HG02970 (cell line): ENCODE data around the gene DCAF11.

Source experiments
- ATAC-seq: cut with Tn5 transposase; IDR thresholded peaks from one replicate; pipeline ENCODE4 v1.9.1; 2021; ENCODE audit warnings: mild to moderate bottlenecking, moderate library complexity, moderate number of reproducible peaks; ENCODE audit not compliant: unreplicated experiment, low FRiP score

Gene DCAF11

DNA sequence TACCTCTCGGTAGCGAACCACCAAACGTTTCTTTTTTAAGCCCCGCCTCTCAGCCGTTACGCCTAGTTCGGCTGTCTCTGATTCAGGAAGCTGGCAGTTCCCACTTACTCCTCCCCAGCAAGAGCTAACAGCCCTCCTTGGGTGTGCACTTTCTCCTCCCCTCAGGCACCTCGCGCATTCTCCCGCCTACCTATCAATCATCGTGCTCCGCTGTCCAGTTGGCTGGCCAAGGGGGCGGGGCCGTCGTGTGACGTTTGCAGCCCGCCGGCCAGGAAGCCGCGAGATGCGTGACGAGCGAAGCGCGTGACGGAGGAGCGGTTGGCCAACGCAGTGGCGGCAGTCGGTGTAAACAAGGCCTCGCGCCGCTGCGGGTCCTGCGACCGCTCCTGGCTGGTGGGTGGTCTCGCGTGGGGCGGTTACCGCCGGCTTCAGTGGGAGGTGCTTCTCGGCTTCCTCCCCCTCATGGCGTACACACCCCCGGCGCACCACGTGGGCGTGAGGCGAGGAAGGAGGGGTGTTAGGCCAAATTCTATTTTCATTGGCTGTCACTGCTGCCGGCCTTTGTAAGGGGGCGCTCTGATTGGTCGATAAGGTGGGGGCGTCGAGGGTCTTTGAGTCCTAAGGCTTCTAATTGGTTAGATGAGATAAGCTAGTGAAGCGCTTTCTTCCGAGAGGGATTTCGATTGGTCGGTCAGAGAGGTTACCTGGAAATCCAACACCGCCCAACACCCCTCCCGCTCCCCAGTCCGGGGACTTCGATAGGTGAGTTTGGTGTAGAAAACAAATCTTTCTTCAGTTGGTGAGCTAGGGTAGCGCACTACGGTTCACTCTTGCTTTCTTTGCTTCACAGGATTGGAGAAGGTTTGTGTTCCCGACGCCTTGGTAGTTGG lies at the start of gene DCAF11, which contains the start of gene NRL:
DCAF11 (plus strand) TSS at position 246 of the 890 bp plus-strand sequence. CDS start 818 bp downstream, outside the sequence.
NRL (minus strand) TSS at position 418 of the 890 bp plus-strand sequence. CDS start 32,101 bp downstream, outside the sequence.
- peak; percentile 82 for ATAC-seq

DNA sequence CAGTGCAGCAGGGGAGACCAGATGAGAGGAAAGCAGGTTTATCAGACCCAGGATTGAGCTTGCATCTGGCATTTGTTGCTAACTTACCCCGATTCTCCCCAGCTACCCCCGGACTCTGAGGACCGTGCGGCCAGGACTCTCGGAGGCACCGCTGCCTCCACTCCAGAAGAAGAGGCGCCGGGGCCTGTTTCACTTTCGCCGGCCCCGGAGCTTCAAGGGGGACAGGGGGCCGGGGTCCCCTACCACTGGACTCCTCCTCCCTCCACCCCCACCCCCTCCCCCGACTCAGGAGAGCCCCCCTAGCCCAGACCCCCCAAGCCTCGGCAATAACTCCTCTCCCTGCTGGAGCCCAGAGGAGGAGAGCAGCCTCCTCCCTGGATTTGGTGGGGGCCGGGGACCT lies 49.7 kb upstream of the DCAF11 start:
- no peak for ATAC-seq

DNA sequence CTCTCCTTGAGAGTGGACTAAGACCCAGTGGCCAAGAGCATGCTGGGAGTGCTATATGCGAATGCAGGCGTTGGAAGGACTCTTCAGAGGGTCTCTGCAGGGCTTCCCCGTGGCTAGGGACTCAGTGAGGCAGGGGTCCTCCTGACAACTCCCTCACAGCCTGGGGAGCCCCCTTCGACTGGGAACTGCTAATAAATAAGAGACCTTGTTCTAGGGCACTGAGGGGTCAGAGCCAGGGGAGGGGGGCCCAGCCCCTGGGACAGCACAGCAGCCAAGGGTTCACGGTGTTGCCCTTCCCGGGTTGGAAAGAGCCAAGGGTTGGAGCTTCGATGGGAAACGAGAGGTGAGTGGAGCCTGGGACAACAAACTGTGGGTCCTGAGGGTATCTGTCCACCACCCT lies 49.2 kb upstream of the DCAF11 start:
- ATAC-seq, result no peak

DNA sequence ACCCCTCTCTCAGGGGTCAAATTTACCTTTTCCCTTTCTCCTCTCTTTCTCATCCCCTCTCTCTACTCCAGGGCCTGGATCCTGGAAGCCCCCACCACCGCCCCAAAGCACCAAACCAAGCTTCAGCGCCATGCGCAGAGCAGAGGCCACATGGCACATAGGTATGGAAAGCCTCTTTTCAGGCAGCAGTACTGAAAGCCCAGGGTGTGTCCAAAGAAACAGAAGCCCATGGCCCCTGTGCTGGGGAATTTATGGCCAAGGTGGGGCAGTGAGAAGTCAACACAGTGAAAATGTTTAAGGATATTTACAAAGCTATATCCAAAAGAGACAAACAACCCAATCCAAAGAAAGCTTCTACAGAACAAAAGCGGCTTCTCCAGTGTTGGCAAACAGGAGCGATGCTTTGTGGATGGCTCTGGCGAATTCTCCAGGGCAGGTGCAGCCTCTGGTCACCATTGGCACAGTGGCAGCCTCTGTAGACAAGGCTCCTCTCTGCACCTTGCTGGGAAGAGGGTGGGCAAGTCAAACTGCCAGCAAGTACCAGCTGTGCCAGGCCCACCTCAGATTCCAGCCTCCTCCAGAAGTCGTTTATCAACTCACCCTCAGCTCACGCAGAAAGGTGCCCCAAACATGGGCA lies 48.0 kb upstream of the DCAF11 start:
- no peak for ATAC-seq

DNA sequence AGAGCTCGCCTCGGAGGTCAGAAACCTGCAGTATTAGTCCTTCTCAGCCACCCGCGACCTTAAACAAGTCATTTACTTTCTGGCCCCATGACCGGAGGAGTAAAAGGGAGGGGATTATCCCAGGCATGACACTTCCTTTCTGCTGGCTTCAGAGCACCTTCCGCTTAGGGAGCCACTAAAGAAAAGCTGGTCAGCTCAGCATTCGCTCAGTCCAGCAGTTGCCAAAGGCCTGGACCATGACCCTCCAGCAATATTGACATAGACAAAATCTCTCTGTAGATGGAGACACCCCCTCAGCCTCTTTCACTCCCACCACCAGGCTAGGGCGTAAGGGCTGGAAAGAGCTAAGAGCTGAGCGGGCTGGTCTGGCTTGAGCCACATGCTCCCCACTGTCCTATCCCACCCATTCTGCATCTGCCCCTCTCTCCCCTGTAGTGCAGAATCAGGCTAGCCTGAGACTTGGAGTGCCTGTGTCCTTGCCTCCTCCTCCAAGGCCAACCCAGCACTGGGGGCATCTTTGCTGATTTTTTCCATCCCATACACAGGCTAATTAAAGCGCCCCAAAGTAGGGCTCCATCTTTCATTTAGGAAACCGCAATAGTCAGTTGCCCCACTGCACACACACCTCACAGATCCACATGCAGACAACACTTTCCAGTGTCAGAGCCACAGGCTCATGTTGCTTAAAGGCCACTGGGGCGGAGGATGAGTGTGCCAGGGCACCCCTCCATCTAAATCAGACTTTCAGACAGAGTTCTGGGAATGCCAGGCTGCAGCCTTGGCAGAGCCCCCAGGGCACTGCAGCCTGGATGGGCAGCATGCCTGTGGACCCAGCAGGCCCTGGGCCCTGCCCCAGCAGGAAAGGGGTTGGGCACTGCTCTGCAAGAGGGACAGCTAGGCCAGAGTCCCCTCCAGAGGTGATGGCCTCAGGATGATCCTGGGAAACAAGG lies 47.2 kb upstream of the DCAF11 start:
- no peak for ATAC-seq

DNA sequence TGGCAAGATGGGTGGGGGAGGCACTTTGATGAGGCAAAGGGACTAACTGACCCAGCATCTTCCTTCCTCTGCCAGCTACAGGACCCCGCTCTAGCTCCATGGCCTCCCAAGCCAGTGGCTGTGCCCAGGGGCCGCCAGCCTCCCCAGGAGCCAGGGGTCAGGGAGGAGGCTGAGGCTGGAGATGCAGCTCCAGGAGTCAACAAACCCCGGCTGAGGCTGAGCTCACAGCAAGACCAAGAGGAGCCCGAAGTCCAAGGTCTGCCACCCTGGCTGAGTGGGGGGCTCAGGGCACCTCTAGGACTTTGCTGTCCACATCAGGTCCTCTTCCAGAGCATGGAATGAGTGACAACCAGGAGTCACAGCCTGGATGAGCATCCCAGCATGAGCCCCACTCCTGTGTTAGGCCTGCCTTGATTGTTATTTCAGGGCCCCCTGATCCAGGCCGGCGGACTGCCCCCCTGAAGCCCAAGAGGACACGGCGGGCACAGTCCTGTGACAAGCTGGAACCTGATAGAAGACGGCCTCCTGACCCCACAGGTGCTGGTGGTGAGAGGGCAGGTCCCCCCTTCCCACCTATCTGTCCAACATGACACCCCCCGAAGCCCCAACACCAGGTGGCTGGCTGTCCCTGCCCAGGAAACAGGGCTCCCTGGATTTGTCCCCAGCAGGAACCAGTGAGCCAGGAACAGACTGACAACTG lies 45.7 kb upstream of the DCAF11 start:
- no peak for ATAC-seq

DNA sequence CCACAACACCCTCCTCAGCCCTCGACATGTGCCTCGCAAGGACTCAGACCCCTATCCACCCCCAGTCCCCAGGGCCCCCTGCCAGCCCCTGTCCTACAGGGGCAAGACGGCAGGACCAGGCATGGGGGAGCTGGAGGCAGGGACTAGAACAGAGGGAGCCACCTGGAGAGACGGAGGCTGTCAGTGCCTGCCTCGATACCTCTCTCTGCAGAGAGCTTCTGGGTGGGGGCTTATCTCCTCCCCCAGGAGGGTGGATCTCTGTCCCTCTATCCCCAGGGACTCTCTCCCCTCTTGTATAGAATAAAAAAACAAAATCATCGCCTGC lies 45.2 kb upstream of the DCAF11 start:
- no peak for ATAC-seq

DNA sequence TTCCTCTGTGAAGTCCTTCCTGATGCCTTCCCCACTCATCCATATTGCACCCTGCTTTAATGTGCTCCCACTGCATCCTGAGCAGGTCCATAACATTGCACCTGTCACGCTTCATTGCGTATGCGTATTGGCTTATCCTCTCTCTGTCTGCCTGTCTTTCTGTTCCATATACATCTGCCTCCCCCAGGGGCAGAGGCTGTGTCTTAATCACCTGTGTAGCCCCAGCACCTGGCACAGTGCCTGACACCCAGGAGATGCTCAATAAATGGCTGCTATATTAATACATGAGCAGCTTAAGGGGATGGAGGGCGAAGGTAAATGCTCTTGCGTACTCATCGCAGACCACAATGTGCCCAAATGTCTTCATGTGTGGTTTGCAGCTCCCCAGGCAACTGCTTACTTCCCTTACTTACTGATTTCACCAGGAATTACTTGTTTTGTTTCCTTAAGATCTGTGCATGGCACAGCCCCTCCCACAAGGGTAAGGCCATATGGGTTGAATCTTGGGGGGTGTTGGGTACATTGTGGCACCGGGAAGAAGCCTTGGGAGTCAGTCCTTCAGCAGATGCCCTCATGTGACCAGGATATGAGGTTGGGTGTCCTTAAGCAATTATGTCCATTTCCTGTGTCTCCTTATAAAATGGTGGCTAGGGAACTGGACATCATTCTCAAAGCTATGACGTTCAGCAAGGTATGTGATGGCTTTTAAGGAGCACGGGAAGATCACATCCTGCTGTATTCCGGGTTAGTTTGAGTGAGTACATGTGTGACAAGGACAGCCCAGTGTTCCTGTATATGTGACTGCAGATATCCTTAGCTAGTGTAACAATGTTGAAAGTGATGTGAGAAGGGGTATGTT lies 44.1 kb upstream of the DCAF11 start:
- no peak for ATAC-seq

DNA sequence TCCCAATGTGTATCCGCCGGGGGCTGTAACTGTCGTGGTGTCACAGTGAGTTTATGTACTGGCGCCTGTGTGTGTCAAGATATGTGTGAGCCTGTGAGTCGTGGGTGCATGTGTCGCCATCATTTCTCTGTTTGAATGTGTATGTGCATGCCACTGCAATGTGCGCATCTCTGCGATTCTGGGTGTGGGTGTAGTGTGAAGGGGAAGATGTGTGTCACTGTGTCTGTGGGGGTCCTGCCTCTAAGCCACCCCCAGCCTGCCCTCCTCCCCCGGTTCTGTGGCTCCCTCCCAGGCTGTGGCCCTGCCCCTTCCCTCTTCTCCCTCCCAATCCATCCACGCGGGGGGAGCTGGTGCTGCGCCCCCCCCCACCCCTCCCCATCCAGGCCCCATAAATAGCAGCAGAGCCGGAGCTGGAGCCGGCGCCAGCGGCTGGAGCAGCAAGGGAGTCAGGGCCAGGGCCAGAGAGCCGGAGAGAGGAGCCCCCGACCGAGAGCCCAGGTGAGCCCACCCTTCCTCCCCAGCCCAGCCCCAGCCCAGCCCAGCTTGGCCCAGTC lies 43.4 kb upstream of the DCAF11 start, which contains the start of gene CPNE6:
CPNE6 (plus strand) TSS at position 419 of the 554 bp plus-strand sequence. CDS start 1,375 bp downstream, outside the sequence.
- no peak for ATAC-seq

DNA sequence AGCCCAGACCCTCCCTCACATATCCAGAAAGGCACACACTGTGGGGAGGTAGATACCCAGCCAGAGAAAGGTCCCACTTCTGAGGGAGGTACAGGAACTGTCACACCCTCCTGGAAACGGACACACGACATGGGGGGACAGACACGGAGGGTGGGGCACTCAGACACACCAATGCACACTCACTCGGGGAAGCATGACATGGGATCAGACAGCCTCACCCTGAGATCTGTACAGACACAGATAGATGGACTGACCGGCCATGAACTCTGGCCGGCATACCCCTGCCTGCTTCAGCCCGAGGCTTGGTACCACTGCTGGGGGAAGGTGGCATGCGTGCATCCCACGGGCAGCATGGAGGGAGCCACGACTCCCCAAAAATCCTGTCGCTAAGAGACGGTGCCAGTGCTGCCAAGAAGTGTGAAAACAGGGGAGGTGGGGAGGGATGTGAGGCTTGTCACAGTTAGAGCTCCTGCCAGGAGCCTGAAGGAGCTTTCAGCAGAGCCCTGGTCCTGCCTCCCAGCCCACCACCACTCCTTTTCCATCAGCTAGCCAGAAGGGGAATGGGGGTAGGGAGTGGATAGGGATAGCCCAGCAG lies 42.6 kb upstream of the DCAF11 start:
- no peak for ATAC-seq

DNA sequence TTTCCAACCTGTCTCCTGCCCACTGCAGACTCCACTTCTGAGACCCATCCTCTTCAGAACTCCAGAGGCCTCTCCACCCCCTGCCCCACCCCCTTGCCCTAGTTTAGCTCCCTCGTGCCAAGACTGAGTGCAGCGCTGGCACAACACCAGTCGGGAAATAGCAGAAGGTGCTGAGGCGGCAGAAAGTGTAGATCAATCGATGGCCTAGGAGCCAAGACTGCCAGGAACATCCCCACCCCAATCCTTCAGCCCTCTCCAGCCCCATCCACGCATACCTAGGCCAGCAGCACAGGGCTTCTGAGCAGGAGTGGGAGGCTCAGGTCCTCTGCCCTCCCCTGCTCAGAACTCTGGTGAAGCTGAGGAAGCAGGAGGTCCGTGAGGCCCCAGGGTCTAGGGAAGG lies 42.1 kb upstream of the DCAF11 start:
- ATAC-seq, result no peak

DNA sequence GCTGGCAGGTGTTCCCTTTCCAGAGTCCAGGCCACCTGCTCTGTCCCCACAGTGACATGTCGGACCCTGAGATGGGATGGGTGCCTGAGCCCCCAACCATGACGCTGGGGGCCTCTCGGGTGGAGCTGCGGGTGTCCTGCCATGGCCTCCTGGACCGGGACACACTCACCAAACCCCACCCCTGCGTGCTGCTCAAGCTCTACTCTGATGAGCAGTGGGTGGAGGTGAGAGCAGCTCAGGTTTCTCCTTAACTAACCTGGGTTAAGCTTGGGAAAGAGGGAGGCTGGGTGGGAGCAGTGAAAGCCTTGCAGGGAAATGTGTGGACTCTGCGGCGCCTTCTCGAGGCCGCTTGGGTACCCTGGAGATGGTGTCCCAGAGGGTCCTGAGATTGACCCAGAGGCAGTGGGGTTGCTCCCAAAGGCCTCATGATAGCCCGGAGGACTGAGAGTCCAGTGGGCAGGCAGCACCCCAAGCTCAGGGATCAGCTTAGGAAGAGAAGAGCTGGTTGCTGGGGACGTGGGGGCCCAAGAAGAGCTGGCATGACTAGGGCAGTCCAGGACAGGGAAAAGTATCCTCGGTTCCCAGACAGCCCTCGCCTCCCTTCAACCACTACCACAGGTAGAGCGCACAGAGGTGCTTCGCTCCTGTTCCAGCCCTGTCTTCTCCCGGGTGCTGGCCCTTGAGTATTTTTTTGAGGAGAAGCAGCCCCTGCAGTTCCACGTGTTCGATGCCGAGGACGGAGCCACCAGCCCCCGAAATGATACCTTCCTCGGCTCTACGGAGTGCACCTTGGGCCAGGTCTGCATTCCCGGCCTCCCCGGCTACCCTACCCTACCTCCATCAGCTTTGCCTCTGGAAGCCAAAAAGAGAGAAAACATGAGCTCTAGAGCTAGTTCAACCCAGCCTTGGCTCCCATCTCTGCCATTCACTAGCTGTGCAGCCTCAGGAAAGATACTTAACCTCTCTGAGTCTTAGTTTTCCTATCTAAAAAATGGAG lies 41.4 kb upstream of the DCAF11 start:
- no peak for ATAC-seq

DNA sequence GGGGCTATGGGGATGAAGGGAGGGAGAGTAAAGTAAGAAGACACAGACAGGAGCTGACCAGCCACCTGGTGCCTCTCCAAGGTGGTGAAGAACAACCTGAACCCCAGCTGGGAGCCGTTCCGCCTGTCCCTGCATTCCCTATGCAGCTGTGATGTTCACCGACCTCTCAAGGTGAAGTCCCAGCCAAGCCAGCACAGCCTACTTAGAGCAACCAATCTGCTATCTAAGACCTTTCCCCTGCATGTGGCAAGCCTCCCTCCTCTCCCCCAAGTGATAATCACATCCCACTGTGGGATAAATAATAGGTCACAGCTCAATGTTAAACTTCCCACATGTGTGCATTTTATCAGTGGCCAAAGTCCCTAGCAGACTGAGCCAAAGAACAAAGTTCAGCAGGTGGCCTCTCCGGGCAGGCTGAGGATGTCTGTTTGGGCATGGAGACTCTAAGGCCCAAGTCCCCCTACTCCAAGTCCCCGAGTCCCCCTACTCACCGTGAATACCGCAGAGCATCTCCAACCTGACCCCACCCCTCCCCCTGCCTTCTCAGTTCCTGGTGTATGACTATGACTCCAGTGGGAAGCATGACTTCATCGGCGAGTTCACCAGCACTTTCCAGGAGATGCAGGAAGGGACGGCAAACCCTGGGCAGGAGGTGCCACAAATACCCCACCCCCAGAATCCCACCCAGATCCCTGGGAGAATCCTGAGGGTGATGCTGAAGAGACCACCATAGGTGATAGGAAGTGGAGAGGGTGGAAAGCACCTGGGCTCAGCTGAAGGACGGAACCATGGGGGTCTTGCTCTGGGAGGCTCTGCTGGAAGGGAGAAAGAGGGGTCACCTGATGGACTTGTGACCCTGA lies 39.7 kb upstream of the DCAF11 start:
- ATAC-seq, result no peak

DNA sequence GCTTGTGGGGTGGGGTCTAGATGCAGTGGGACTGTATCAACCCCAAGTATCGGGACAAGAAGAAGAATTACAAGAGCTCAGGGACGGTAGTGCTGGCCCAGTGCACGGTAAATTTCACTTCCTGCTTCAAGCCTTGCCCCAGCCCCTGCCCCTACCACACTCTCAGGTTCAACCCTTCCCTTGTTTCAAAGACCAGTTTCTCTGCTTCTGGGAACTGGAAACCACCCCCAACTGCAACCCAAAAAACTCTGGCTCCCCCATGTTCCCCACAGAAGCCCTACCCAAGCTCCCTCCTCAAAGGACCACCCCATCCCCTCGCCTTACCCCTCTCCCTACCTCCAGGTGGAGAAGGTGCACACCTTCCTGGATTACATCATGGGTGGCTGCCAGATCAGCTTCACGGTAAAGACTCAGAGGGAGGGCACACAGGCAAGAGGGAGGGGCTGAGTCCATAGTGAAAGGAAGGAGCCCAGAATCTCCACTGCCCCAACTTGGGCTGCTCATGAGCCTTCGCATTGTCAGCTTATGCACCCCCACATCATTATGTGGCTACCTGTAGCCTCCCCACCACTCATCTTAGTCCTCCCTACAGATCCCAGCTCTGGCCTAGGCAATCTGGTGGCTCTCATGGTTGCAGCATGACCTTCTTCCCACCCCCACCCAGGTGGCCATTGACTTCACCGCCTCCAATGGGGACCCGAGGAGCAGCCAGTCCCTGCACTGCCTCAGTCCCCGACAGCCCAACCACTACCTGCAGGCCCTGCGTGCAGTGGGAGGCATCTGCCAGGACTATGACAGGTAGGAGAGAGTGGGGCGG lies 38.9 kb upstream of the DCAF11 start:
- no peak for ATAC-seq

DNA sequence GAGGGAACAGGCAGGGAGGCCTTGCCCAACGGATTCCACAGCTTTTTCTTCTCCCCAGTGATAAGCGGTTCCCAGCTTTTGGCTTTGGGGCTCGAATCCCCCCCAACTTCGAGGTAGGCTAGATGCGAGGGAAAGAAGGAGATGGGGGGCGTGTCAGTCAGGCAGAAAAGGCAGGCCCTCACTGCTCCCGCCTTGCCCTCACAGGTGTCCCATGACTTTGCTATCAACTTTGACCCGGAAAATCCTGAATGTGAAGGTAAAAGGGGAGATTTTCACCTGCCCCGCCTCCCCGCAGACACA lies 38.3 kb upstream of the DCAF11 start:
- no peak for ATAC-seq

DNA sequence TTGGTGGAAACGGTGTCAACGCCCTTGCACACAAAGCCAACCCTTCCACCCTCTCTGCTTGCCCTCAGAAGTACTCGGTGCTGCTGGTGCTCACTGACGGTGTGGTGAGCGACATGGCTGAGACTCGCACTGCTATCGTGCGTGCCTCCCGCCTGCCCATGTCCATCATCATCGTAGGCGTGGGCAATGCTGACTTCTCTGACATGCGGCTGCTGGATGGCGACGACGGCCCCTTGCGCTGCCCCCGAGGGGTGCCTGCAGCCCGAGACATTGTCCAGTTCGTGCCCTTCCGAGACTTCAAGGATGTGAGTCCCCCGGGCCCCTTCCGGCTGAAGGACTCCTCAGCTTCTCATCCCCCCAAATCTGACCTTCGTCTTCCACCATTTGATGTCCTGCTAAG lies 37.5 kb upstream of the DCAF11 start:
- ATAC-seq, result no peak
